Measurements from ENCODE around the gene RNF115. TPM values are rescaled to one million over a fixed set of nuclear protein-coding genes. Genes with fewer than 3 reads are reported as not detected.
A peak's percentile ranks its signal among the peaks of the same experiment; 100 is the strongest.

RNF115 gene
- total RNA-seq, 1 experiment from 2014 or later, result 15.2 TPM

- Histone ChIP-seq H3K9me3 (ENCODE audit: low read length) (no peaks in the 10 kb centered on the region), H4K20me1 (ENCODE audit: low read length) (no peaks in the 10 kb centered on the region), H3K9ac (ENCODE audit: low read length) (peak overlapping the region; percentile 5; the same call in 1 of the 2 replicates), H3K4me2 (ENCODE audit: low read length) (peak overlapping the region; percentile 63), H3K9me2 (replicated peaks; ENCODE audit: low read length) (no peaks in the 10 kb centered on the region), H3K36me3 (ENCODE audit: low read depth, low read length) (no peaks in the 10 kb centered on the region), H3F3A (ENCODE audit: low read length, unreplicated experiment) (peaks cover 9% of the 10 kb centered on the region), H2AFZ (ENCODE audit: low read length) (no peak overlapping the region), H3K27ac (ENCODE audit: low read length) (peak overlapping the region; percentile 81), H3K4me3 (ENCODE audit: low read length) (no peak overlapping the region), H3K4me1 (ENCODE audit: insufficient read depth, low read length) (peaks cover 44% of the 10 kb centered on the region), H3K27me3 (ENCODE audit: low read length) (no peaks in the 10 kb centered on the region), H3K79me2 (ENCODE audit: low read length) (no peaks in the 10 kb centered on the region)
- TSS peak; percentile 31 for BruUV-seq (replicated peaks)
- POLR2A ChIA-PET (ENCODE audit: unreplicated experiment), result no interaction called here
- DNase-seq, result no peak
- intact Hi-C loops (cut with micrococcal nuclease), result no loop called here
- no peak for ATAC-seq
- no peak for TF ChIP-seq EZH2 (IDR thresholded peaks at IDR 0.05; ENCODE audit: low read length, unreplicated experiment)
- TF ChIP-seq EZH2phosphoT487 (IDR thresholded peaks at IDR 0.05; ENCODE audit: borderline replicate concordance, low read length), result no peak
- no peak for TF ChIP-seq CTCF (conservative IDR thresholded peaks at IDR 0.05; ENCODE audit: low read depth, low read length)
- CTCF ChIA-PET, result no interaction called here
These were observed 87.7 kb downstream of the RNF115 start for GRCh38 chr1:145736191-145736590.

- peak; percentile 59 for TF ChIP-seq CTCF (conservative IDR thresholded peaks at IDR 0.05; ENCODE audit: low read depth, low read length)
- no peak for TF ChIP-seq EZH2 (IDR thresholded peaks at IDR 0.05; ENCODE audit: low read length, unreplicated experiment)
- no peak for TF ChIP-seq EZH2phosphoT487 (IDR thresholded peaks at IDR 0.05; ENCODE audit: borderline replicate concordance, low read length)
- BruUV-seq (replicated peaks), result no TSS peak
- peaks cover 12% of the 10 kb centered on the region for H3K4me1 ChIP-seq (ENCODE audit: insufficient read depth, low read length)
- H3K79me2 ChIP-seq (ENCODE audit: low read length), result no peaks in the 10 kb centered on the region
- DNase-seq (peak; percentile 56), ATAC-seq (peak; percentile 55)
- no peak overlapping the region for H3K27ac ChIP-seq (ENCODE audit: low read length)
- no peak overlapping the region for H3K4me3 ChIP-seq (ENCODE audit: low read length)
- no peaks in the 10 kb centered on the region for H3K36me3 ChIP-seq (ENCODE audit: low read depth, low read length)
- intact Hi-C loops (cut with micrococcal nuclease), result no loop called here
- H3K27me3 ChIP-seq (ENCODE audit: low read length), result no peaks in the 10 kb centered on the region
- no peaks in the 10 kb centered on the region for H4K20me1 ChIP-seq (ENCODE audit: low read length)
- H3K9me2 ChIP-seq (replicated peaks; ENCODE audit: low read length), result no peaks in the 10 kb centered on the region
- CTCF ChIA-PET, result no interaction called here
- H2AFZ ChIP-seq (ENCODE audit: low read length), result no peak overlapping the region
- no peak overlapping the region for H3K9ac ChIP-seq (ENCODE audit: low read length)
- POLR2A ChIA-PET (ENCODE audit: unreplicated experiment), result no interaction called here
- no peaks in the 10 kb centered on the region for H3K9me3 ChIP-seq (ENCODE audit: low read length)
- H3F3A ChIP-seq (ENCODE audit: low read length, unreplicated experiment), result no peaks in the 10 kb centered on the region
- no peak overlapping the region for H3K4me2 ChIP-seq (ENCODE audit: low read length)
These were observed 93.0 kb downstream of the RNF115 start for GRCh38 chr1:145730900-145731299.

GRCh38 chr1:145730467-145730866, 93.4 kb downstream of the RNF115 start:
- CTCF ChIA-PET, result no interaction called here
- POLR2A ChIA-PET (ENCODE audit: unreplicated experiment), result no interaction called here
- Histone ChIP-seq H3K4me1 (ENCODE audit: insufficient read depth, low read length) (peaks cover 9% of the 10 kb centered on the region; the same call in 1 of the 2 replicates), H3K27me3 (ENCODE audit: low read length) (no peaks in the 10 kb centered on the region), H2AFZ (ENCODE audit: low read length) (no peak overlapping the region), H3K36me3 (ENCODE audit: low read depth, low read length) (no peaks in the 10 kb centered on the region), H3K4me2 (ENCODE audit: low read length) (no peak overlapping the region), H3K9me3 (ENCODE audit: low read length) (no peaks in the 10 kb centered on the region), H3K79me2 (ENCODE audit: low read length) (no peaks in the 10 kb centered on the region), H3K27ac (ENCODE audit: low read length) (no peak overlapping the region), H3F3A (ENCODE audit: low read length, unreplicated experiment) (no peaks in the 10 kb centered on the region), H4K20me1 (ENCODE audit: low read length) (no peaks in the 10 kb centered on the region), H3K4me3 (ENCODE audit: low read length) (no peak overlapping the region), H3K9me2 (replicated peaks; ENCODE audit: low read length) (no peaks in the 10 kb centered on the region), H3K9ac (ENCODE audit: low read length) (no peak overlapping the region)
- DNase-seq, result no peak
- no TSS peak for BruUV-seq (replicated peaks)
- intact Hi-C loops (cut with micrococcal nuclease), result no loop called here
- no peak for ATAC-seq
- TF ChIP-seq CTCF (conservative IDR thresholded peaks at IDR 0.05; ENCODE audit: low read depth, low read length) (no peak), EZH2 (IDR thresholded peaks at IDR 0.05; ENCODE audit: low read length, unreplicated experiment) (no peak), EZH2phosphoT487 (IDR thresholded peaks at IDR 0.05; ENCODE audit: borderline replicate concordance, low read length) (no peak)

Data from PC-3 (cell line).